ENCODE measurements around the gene SH3BGRL2. TPM values are rescaled to one million over a fixed set of nuclear protein-coding genes. Genes with fewer than 3 reads are reported as not detected.

The SH3BGRL2 gene
- 17.8 and 33.0 TPM in 2 replicates for total RNA-seq

DNA sequence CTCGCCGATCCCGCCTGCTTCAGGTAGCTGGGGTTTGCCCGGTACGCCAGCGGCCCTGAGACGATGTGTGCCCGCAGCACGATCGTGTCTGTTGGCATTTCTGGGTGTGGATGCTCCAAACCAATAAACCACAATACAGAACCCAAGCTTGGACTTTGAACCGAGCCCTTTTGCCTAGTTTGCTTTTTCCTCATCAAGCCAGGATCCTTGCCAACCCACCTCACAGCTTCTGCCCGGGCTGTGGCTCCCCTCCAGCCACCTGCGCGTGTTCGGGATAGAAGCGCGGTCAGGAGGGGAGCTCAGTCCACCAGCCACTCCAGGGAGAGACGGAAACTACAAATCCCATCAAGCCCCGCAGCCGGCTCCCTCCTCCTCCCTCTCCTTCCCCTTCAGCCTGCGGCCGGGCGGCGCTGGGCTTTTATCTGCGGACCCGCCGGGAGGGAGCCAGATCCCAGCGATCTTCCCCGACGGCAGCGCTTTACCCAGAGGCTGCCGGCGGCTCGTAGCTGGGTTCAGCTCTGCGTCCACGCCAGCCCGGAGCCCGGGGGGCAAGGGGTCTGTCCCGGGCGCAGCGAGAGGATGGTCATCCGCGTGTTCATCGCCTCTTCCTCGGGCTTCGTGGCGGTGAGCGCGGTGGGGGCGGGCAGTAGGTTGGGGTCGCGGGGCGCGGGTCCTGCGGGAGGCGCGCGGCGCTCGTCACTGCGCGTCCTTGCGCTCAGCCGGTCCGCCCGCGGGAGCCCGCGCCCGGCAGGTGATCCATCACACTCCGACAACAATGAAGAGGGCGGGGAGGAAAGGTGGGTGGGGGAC is at the start of gene SH3BGRL2:
SH3BGRL2 (plus strand) TSS at position 447 of the 810 bp plus-strand sequence; CDS start at position 580, 133 bp downstream.

Other genes starting within 250 kb of the SH3BGRL2 start
- gene LCA5, start 93.9 kb upstream of the SH3BGRL2 start, total RNA-seq = 3.3 and 3.6 TPM in 2 replicates

All from bladder microvascular endothelial cell (primary cell).